ENCODE measurements around the gene CACYBP.

GRCh38 chr1:175037416-175037815 is 37.7 kb downstream of the CACYBP start:
- TF ChIP-seq POLR2AphosphoS5 (IDR thresholded peaks at IDR 0.05; ENCODE audit: borderline replicate concordance, low read depth, low read length) (no peak), EZH2 (IDR thresholded peaks at IDR 0.05) (no peak), FOXP2 (optimal IDR thresholded peaks at IDR 0.05; ENCODE audit: control extremely low read depth, extremely low read length, insufficient read depth) (no peak)
